HL-60 (cell line): ENCODE data around the gene CXCR6.

Source experiments
- DNase-seq, 2 experiments: peaks; one replicate each; pipeline ENCODE4 v3.0.0-alpha.2; 2010 to 2020; ENCODE audit warnings: low read depth in 1 of 2, low spot score in 1 of 2
- H3K27ac ChIP-seq: fragments of 250-450 bp; sonication (Bioruptor Pico); replicated peaks from 2 replicates; pipeline ENCODE4 v1.5.1; 2020; ENCODE audit warnings: mild to moderate bottlenecking, moderate library complexity
- H3K27me3 ChIP-seq: fragments of 250-450 bp; sonication (Bioruptor Pico); 2 replicates; pipeline ENCODE4 v1.5.1; 2021; ENCODE audit warnings: mild to moderate bottlenecking, moderate library complexity; ENCODE audit not compliant: insufficient read depth, poor library complexity, severe bottlenecking
- H3K4me3 ChIP-seq: replicated peaks from 2 replicates; pipeline ENCODE4 v1.5.1; 2011; ENCODE audit warnings: mild to moderate bottlenecking, control low read depth, low read length; ENCODE audit not compliant: insufficient read depth
- CTCF ChIP-seq: IDR thresholded peaks from one replicate; pipeline ENCODE4 v1.5.1; 2011; ENCODE audit warnings: low read length, control low read depth, inconsistent platforms; ENCODE audit not compliant: insufficient read depth
- GABPA ChIP-seq: IDR thresholded peaks from 2 replicates; pipeline ENCODE4 v1.6.1; 2012; ENCODE audit warnings: low read depth
- POLR2AphosphoS5 ChIP-seq: IDR thresholded peaks from 2 replicates; pipeline ENCODE4 v1.6.1; 2012; ENCODE audit warnings: low read depth
- REST ChIP-seq: IDR thresholded peaks from 2 replicates; pipeline ENCODE4 v1.6.1; 2012; ENCODE audit warnings: low read depth; ENCODE audit not compliant: insufficient replicate concordance
- SPI1 ChIP-seq: IDR thresholded peaks from 2 replicates; pipeline ENCODE4 v1.6.1; 2012; ENCODE audit warnings: low read depth, mild to moderate bottlenecking, borderline replicate concordance

The CXCR6 gene

GRCh38 chr3:45986303-45986982 is 43.2 kb downstream of the CXCR6 start:
- H3K27me3 ChIP-seq: no peaks in the 10 kb centered on the region
- no peak for DNase-seq

GRCh38 chr3:45987368-45988291 is 44.4 kb downstream of the CXCR6 start:
- DNase-seq: no peak
- H3K27ac ChIP-seq: no peak overlapping the region
- no peaks in the 10 kb centered on the region for H3K27me3 ChIP-seq
- no peak overlapping the region for H3K4me3 ChIP-seq
- TF ChIP-seq CTCF: no peak
- no peak for TF ChIP-seq REST
- no peak for TF ChIP-seq SPI1
- no peak for TF ChIP-seq GABPA
- TF ChIP-seq POLR2AphosphoS5: no peak

More at GRCh38 chr3:45986303-45986982, 43.2 kb downstream of the CXCR6 start:
- no peak for TF ChIP-seq REST
- no peak for TF ChIP-seq SPI1
- no peak for TF ChIP-seq CTCF
- no peak for TF ChIP-seq POLR2AphosphoS5
- no peak for TF ChIP-seq GABPA
- Histone ChIP-seq H3K27ac (no peak overlapping the region), H3K4me3 (no peak overlapping the region)

- peak; percentile 18 to 74 for DNase-seq
- no peak overlapping the region for H3K4me3 ChIP-seq
- TF ChIP-seq CTCF (no peak), GABPA (no peak), REST (no peak), SPI1 (no peak), POLR2AphosphoS5 (no peak)
- no peak overlapping the region for H3K27ac ChIP-seq
- H3K27me3 ChIP-seq: no peaks in the 10 kb centered on the region
These were observed 45.1 kb downstream of the CXCR6 start for GRCh38 chr3:45988362-45988761.
